HCT116 (cell line): ENCODE results near the gene NEK1. TPM values are rescaled to one million over a fixed set of nuclear protein-coding genes. Genes with fewer than 3 reads are reported as not detected.

Source experiments
- ATAC-seq: fragments of 200-7000 bp; cut with Tn5 transposase; 2 replicates; pipeline ENCODE4 v1.9.1; 2020; ENCODE audit warnings: mild to moderate bottlenecking, moderate library complexity
- BruUV-seq: library from RNA; stranded (reverse); fragments of 400-500 nt; replicated peaks from 2 replicates; lab custom pipeline; 2021; lab: Mats Ljungman, UMichigan
- CTCF ChIA-PET: fragments of 300-600 bp; sonication (Branson Sonifier 250); formaldehyde crosslinking; loops from one replicate; lab custom pipeline; 2021; ENCODE audit warnings: antibody characterized with exemption; lab: Charles Lee
- POLR2A ChIA-PET: fragments of 300-600, 350-600 bp; sonication (Branson Sonifier 250); formaldehyde crosslinking; loops from one replicate; lab custom pipeline; 2021; ENCODE audit warnings: antibody characterized with exemption; lab: Charles Lee
- RAD21 ChIA-PET, 2 experiments: fragments of 300-600 bp; sonication (Branson Sonifier 250); formaldehyde crosslinking; loops; one replicate each; lab custom pipeline; 2023; ENCODE audit warnings: low total read pairs in 2 of 2; ENCODE audit not compliant: uncharacterized antibody in 2 of 2, unreplicated experiment in 2 of 2, low non-redundant PET in 1 of 2; lab: Charles Lee
- DNase-seq: peaks from one replicate; pipeline ENCODE4 v3.0.0-alpha.2; 2010; ENCODE audit warnings: low read depth, low spot score
- H2AFZ ChIP-seq: fragments of 200-600 bp; shearing (Covaris generic), sonication (generic); 2 replicates; pipeline ENCODE4 v1.6.1; 2017; ENCODE audit warnings: low read depth, mixed run types, mixed read lengths, antibody characterized with exemption, low read length; ENCODE audit not compliant: poor library complexity, severe bottlenecking
- H3K27ac ChIP-seq: 2 replicates; pipeline ENCODE4 v1.5.1; 2012; ENCODE audit warnings: low read depth, low read length
- H3K27me3 ChIP-seq: fragments of 200-600 bp; sonication (generic); 2 replicates; pipeline ENCODE4 v1.6.1; 2016; ENCODE audit warnings: mixed run types, low read length, mixed read lengths; ENCODE audit not compliant: insufficient read depth
- H3K36me3 ChIP-seq, 2 experiments: fragments of 200-500 bp in 1 of 2; fragments of 200-600 bp in 1 of 2; sonication (Bioruptor generic) in 1 of 2; sonication (generic) in 1 of 2; 2 replicates each; pipeline versions ENCODE4 v1.5.1 to v1.6.1; 2014 to 2016; ENCODE audit warnings: low read length in 2 of 2, inconsistent platforms in 1 of 2, mixed read lengths in 1 of 2, mixed run types in 1 of 2; ENCODE audit not compliant: insufficient read depth in 2 of 2, control insufficient read depth in 1 of 2
- H3K4me1 ChIP-seq, 2 experiments: fragments of 200-600 bp in 1 of 2; sonication (generic) in 1 of 2; 2 replicates each; pipeline versions ENCODE4 v1.5.1 to v1.6.1; 2012 to 2017; ENCODE audit warnings: low read length in 2 of 2, inconsistent platforms in 1 of 2, mild to moderate bottlenecking in 1 of 2, mixed read lengths in 1 of 2, mixed run types in 1 of 2, moderate library complexity in 1 of 2; ENCODE audit not compliant: insufficient read depth in 2 of 2, control insufficient read depth in 1 of 2
- H3K4me2 ChIP-seq: fragments of 200-600 bp; sonication (generic); 2 replicates; pipeline ENCODE4 v1.6.1; 2017; ENCODE audit warnings: mixed run types, low read length, mixed read lengths
- H3K4me3 ChIP-seq, 2 experiments: fragments of 200-600 bp in 1 of 2; sonication (generic) in 1 of 2; replicated peaks in 1 of 2; 2 replicates each; pipeline ENCODE4 v1.5.1; 2011 to 2016; ENCODE audit warnings: low read length in 2 of 2, control low read depth in 1 of 2, low read depth in 1 of 2, mild to moderate bottlenecking in 1 of 2, mixed read lengths in 1 of 2, mixed run types in 1 of 2
- H3K79me2 ChIP-seq: fragments of 200-600 bp; sonication (generic); 2 replicates; pipeline ENCODE4 v1.6.1; 2017; ENCODE audit warnings: mild to moderate bottlenecking, mixed run types, low read length, moderate library complexity, mixed read lengths; ENCODE audit not compliant: insufficient read depth
- H3K9ac ChIP-seq: fragments of 200-600 bp; sonication (generic); 2 replicates; pipeline ENCODE4 v1.6.1; 2016; ENCODE audit warnings: low read length, mixed read lengths
- H3K9me2 ChIP-seq: fragments of 200-600 bp; sonication (generic), shearing (Covaris generic); 2 replicates; pipeline ENCODE4 v1.6.1; 2017; ENCODE audit warnings: mixed run types, mild to moderate bottlenecking, moderate library complexity; ENCODE audit not compliant: insufficient read depth
- H3K9me3 ChIP-seq, 2 experiments: fragments of 200-500 bp in 1 of 2; fragments of 200-600 bp in 1 of 2; sonication (Bioruptor generic) in 1 of 2; sonication (generic) in 1 of 2; 2 replicates each; pipeline ENCODE4 v1.6.1; 2014 to 2017; ENCODE audit warnings: low read length in 2 of 2, mixed read lengths in 2 of 2, inconsistent platforms in 1 of 2, low read depth in 1 of 2, mild to moderate bottlenecking in 1 of 2, mixed run types in 1 of 2, moderate library complexity in 1 of 2; ENCODE audit not compliant: control insufficient read depth in 1 of 2, insufficient read depth in 1 of 2
- H4K20me1 ChIP-seq: fragments of 200-600 bp; sonication (generic), shearing (Covaris generic); 2 replicates; pipeline ENCODE4 v1.6.1; 2017; ENCODE audit warnings: mixed run types, mild to moderate bottlenecking, moderate library complexity; ENCODE audit not compliant: insufficient read depth
- ATF3 ChIP-seq: IDR thresholded peaks from 2 replicates; pipeline ENCODE4 v1.6.1; 2012
- CBX3 ChIP-seq: IDR thresholded peaks from 2 replicates; pipeline ENCODE4 v1.6.1; 2012; ENCODE audit warnings: low read depth
- CEBPB ChIP-seq: IDR thresholded peaks from 2 replicates; pipeline ENCODE4 v1.6.1; 2012; ENCODE audit warnings: low read depth
- ELF1 ChIP-seq: IDR thresholded peaks from 2 replicates; pipeline ENCODE4 v1.6.1; 2012; ENCODE audit warnings: low read depth, borderline replicate concordance
- EZH2 ChIP-seq: fragments of 200-600 bp; sonication (generic); IDR thresholded peaks from 2 replicates; pipeline ENCODE4 v1.6.1; 2017; ENCODE audit warnings: antibody characterized with exemption, mixed run types
- EZH2phosphoT487 ChIP-seq: fragments of 200-600 bp; IDR thresholded peaks from 2 replicates; pipeline ENCODE4 v1.6.1; 2018; ENCODE audit warnings: antibody characterized with exemption, borderline replicate concordance
- FOSL1 ChIP-seq: IDR thresholded peaks from 2 replicates; pipeline ENCODE4 v1.6.1; 2012; ENCODE audit warnings: low read depth
- JUND ChIP-seq: IDR thresholded peaks from 2 replicates; pipeline ENCODE4 v1.6.1; 2012
- POLR2A ChIP-seq: IDR thresholded peaks from 2 replicates; pipeline ENCODE4 v1.7.0; 2011; ENCODE audit warnings: borderline replicate concordance; ENCODE audit not compliant: insufficient read depth, insufficient read length; ENCODE audit errors: extremely low read depth
- POLR2AphosphoS5 ChIP-seq: IDR thresholded peaks from 2 replicates; pipeline ENCODE4 v1.6.1; 2011; ENCODE audit warnings: mild to moderate bottlenecking, low read depth, low read length, moderate library complexity
- RAD21 ChIP-seq: IDR thresholded peaks from 2 replicates; pipeline ENCODE4 v1.6.1; 2012; ENCODE audit warnings: low read depth, mild to moderate bottlenecking
- SIN3A ChIP-seq: IDR thresholded peaks from 2 replicates; pipeline ENCODE4 v1.6.1; 2012; ENCODE audit warnings: low read depth
- SP1 ChIP-seq: IDR thresholded peaks from 2 replicates; pipeline ENCODE4 v1.6.1; 2012; ENCODE audit warnings: low read depth
- SRF ChIP-seq: IDR thresholded peaks from 2 replicates; pipeline ENCODE4 v1.6.1; 2012; ENCODE audit warnings: low read depth
- TCF7L2 ChIP-seq: IDR thresholded peaks from 2 replicates; pipeline ENCODE4 v1.7.0; 2011; ENCODE audit warnings: borderline replicate concordance, inconsistent platforms; ENCODE audit not compliant: insufficient read depth, insufficient read length; ENCODE audit errors: extremely low read depth
- YY1 ChIP-seq: IDR thresholded peaks from 2 replicates; pipeline ENCODE4 v1.6.1; 2011; ENCODE audit warnings: low read length, low read depth, moderate library complexity, mild to moderate bottlenecking; ENCODE audit not compliant: insufficient replicate concordance; ENCODE audit errors: extremely low read depth
- ZFX ChIP-seq: fragments of 450-650 bp; IDR thresholded peaks from 2 replicates; pipeline ENCODE4 v1.6.1; 2017
- ZNF274 ChIP-seq: fragments of 200-500 bp; sonication (Bioruptor generic); IDR thresholded peaks from 2 replicates; pipeline ENCODE4 v1.6.1; 2014; ENCODE audit warnings: mild to moderate bottlenecking, low read depth, low read length, inconsistent platforms
- intact Hi-C: fragments of 100-400 bp; cut with micrococcal nuclease; formaldehyde crosslinking; loops from 2 replicates; pipeline ENCODE4 v1.10.0; 2022
- total RNA-seq: library from RNA; stranded (reverse); gene quantifications from one replicate; pipeline ENCODE4 v1.2.1, GENCODE V29; 2021; ENCODE audit not compliant: unreplicated experiment
- TF ChIP-seq, protein P1 (sequence below): IDR thresholded peaks from 2 replicates; pipeline ENCODE4 v1.6.1; 2012
- TF ChIP-seq, protein P2 (sequence below): IDR thresholded peaks from 2 replicates; pipeline ENCODE4 v1.6.1; 2011; ENCODE audit warnings: mild to moderate bottlenecking, low read length, moderate library complexity; ENCODE audit not compliant: insufficient replicate concordance; ENCODE audit errors: extremely low read depth
- TF ChIP-seq, protein P3 (sequence below), 3 experiments: fragments of 200-600 bp in 1 of 3; sonication (generic) in 1 of 3; IDR thresholded peaks in 2 of 3; conservative IDR thresholded peaks in 1 of 3; 2 replicates each; pipeline ENCODE4 v1.5.1; 2012 to 2017; ENCODE audit warnings: low read depth in 2 of 3, low read length in 2 of 3, antibody characterized with exemption in 1 of 3, borderline replicate concordance in 1 of 3, control low read depth in 1 of 3, mild to moderate bottlenecking in 1 of 3, mixed read lengths in 1 of 3, mixed run types in 1 of 3, moderate library complexity in 1 of 3; ENCODE audit not compliant: insufficient read depth in 1 of 3

The NEK1 gene
- total RNA-seq, 1 experiment from 2014 or later, result 13.3 TPM

DNA sequence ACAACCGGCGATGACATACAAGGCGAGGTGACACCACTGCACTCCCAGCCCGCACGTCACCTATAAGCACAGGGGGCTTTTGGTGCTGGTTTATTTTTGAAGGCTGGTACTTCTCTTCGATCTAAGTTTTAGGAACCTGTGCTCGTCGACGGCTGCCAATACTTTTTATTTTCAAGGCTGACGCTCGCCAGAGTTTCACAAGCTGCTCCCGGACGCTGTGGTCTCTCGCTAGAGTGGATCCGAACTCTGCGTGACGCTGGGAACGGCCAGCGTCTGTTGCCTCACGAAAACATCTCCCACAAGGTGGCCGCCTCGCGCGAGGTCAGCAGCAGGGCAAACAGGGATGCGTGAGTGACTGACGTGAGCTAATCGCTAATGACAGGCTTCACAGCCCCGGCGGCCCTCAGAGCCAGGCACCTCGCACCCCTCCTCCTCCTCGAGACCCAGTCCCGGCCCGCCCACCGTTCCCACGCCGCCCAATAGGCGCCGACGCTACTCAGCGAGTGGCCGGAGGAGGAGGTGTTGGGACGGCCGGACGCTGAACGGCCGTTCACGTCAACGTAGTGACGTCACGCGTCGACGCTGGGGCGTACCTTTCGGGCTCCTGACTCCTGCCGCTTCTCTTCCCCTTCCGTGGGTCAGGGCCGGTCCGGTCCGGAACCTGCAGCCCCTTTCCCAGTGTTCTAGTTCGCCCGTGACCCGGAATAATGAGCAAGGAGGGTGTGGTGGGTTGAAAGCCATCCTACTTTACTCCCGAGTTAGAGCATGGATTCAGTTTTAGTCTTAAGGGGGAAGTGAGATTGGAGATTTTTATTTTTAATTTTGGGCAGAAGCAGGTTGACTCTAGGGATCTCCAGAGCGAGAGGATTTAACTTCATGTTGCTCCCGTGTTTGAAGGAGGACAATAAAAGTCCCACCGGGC, 7.8 kb upstream of the NEK1 start, which contains the start of gene CLCN3:
Gene CLCN3 (plus strand): TSS at position 621 of the 922 bp plus-strand sequence. CDS start 15,351 bp downstream, outside the sequence.
- peak within 1 kb of the TSS; percentile 78 to 80 for H3K4me3 ChIP-seq
- H3K4me2 ChIP-seq, result peak within 1 kb of the TSS; percentile 99
- BruUV-seq, result no TSS peak
- no peaks in the 10 kb centered on the region for H3K9me3 ChIP-seq
- no peaks in the 10 kb centered on the region for H3K27me3 ChIP-seq
- H2AFZ ChIP-seq, result peak within 1 kb of the TSS; percentile 74
- ATAC-seq (peak; percentile 96), DNase-seq (peak; percentile 95)
- ChIA-PET RAD21 (no interaction called here), POLR2A (interaction anchor here (1.2 to 2.2 kb wide), 3 partner anchors 13 to 107 kb away, joined by 4 to 12 read pairs (median 4); no protein-coding TSS in a partner anchor), CTCF (interaction anchor here (0.8 to 1.1 kb wide), 2 partner anchors 40 to 54 kb away, joined by 3 to 7 read pairs; no protein-coding TSS in a partner anchor)
- H3K9me2 ChIP-seq, result no peaks in the 10 kb centered on the region
- H3K36me3 ChIP-seq, result no peaks in the 10 kb centered on the region; a peak in 1 of 4 replicates
- peak within 1 kb of the TSS; percentile 74 for H3K27ac ChIP-seq
- peaks cover 48% of the 10 kb centered on the region for H3K79me2 ChIP-seq
- H3K4me1 ChIP-seq, result peaks cover 10 to 29% of the 10 kb centered on the region in 2 experiments; a peak in 3 of 4 replicates
- intact Hi-C loops, result loop anchor here (1.0 to 10.0 kb wide), 2 partner anchors 40 to 105 kb away; no protein-coding TSS in a partner anchor
- peak within 1 kb of the TSS; percentile 98 for H3K9ac ChIP-seq
- H4K20me1 ChIP-seq, result no peaks in the 10 kb centered on the region
- TF ChIP-seq ZNF274, result no peak
- no peak for TF ChIP-seq CBX3
- TF ChIP-seq EZH2phosphoT487, result no peak
- TF ChIP-seq ELF1, result no peak
- TF ChIP-seq, protein P1, sequence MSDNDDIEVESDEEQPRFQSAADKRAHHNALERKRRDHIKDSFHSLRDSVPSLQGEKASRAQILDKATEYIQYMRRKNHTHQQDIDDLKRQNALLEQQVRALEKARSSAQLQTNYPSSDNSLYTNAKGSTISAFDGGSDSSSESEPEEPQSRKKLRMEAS, result no peak
- TF ChIP-seq, protein P2, sequence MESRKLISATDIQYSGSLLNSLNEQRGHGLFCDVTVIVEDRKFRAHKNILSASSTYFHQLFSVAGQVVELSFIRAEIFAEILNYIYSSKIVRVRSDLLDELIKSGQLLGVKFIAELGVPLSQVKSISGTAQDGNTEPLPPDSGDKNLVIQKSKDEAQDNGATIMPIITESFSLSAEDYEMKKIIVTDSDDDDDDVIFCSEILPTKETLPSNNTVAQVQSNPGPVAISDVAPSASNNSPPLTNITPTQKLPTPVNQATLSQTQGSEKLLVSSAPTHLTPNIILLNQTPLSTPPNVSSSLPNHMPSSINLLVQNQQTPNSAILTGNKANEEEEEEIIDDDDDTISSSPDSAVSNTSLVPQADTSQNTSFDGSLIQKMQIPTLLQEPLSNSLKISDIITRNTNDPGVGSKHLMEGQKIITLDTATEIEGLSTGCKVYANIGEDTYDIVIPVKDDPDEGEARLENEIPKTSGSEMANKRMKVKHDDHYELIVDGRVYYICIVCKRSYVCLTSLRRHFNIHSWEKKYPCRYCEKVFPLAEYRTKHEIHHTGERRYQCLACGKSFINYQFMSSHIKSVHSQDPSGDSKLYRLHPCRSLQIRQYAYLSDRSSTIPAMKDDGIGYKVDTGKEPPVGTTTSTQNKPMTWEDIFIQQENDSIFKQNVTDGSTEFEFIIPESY, result peak; percentile 29
- TF ChIP-seq ZFX, result no peak
- peak; percentile 71 for TF ChIP-seq POLR2A
- no peak for TF ChIP-seq RAD21
- no peak for TF ChIP-seq EZH2
- no peak for TF ChIP-seq YY1
- TF ChIP-seq, protein P3, sequence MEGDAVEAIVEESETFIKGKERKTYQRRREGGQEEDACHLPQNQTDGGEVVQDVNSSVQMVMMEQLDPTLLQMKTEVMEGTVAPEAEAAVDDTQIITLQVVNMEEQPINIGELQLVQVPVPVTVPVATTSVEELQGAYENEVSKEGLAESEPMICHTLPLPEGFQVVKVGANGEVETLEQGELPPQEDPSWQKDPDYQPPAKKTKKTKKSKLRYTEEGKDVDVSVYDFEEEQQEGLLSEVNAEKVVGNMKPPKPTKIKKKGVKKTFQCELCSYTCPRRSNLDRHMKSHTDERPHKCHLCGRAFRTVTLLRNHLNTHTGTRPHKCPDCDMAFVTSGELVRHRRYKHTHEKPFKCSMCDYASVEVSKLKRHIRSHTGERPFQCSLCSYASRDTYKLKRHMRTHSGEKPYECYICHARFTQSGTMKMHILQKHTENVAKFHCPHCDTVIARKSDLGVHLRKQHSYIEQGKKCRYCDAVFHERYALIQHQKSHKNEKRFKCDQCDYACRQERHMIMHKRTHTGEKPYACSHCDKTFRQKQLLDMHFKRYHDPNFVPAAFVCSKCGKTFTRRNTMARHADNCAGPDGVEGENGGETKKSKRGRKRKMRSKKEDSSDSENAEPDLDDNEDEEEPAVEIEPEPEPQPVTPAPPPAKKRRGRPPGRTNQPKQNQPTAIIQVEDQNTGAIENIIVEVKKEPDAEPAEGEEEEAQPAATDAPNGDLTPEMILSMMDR (IDR thresholded peaks at IDR 0.05 in 2 of 3, conservative IDR thresholded peaks at IDR 0.05 in 1 of 3; ENCODE audit: borderline replicate concordance in 1 of 3, insufficient read depth in 1 of 3, low read depth in 2 of 3, low read length in 2 of 3), result no peak
- no peak for TF ChIP-seq CEBPB
- no peak for TF ChIP-seq SIN3A
- no peak for TF ChIP-seq FOSL1
- no peak for TF ChIP-seq JUND
- TF ChIP-seq SP1, result no peak
- TF ChIP-seq SRF, result no peak
- TF ChIP-seq POLR2AphosphoS5, result peak; percentile 95
- TF ChIP-seq ATF3, result no peak
- peak; percentile 24 for TF ChIP-seq TCF7L2
